HepG2 (cell line): ENCODE results near the gene MTHFD1L. TPM values are rescaled to one million over a fixed set of nuclear protein-coding genes. Genes with fewer than 3 reads are reported as not detected.

ENCODE experiments used
- AGO1 ChIP-seq: fragments of 200-400 bp; formaldehyde crosslinking; IDR thresholded peaks from 2 replicates; pipeline ENCODE4 v1.6.1; 2017; ENCODE audit warnings: mild to moderate bottlenecking, low read depth, low read length, moderate library complexity; ENCODE audit not compliant: poor library complexity, severe bottlenecking
- AGO2 ChIP-seq: fragments of 200-400 bp; formaldehyde crosslinking; optimal IDR thresholded peaks from 2 replicates; pipeline ENCODE3; 2017; ENCODE audit warnings: mild to moderate bottlenecking, low read depth, low read length, moderate library complexity
- CCDC6 ChIP-seq: sonication (generic); formaldehyde crosslinking; IDR thresholded peaks from 2 replicates; pipeline ENCODE4 v1.8.1; 2022; ENCODE audit warnings: mild to moderate bottlenecking, missing genetic modification reagents, moderate library complexity
- FOXM1 ChIP-seq: sonication (generic); formaldehyde crosslinking; IDR thresholded peaks from 2 replicates; pipeline ENCODE4 v1.5.0; 2020; ENCODE audit warnings: missing genetic modification reagents
- GPN1 ChIP-seq: sonication (generic); formaldehyde crosslinking; IDR thresholded peaks from 2 replicates; pipeline ENCODE4 v1.5.1; 2020; ENCODE audit warnings: missing genetic modification reagents, borderline replicate concordance
- MTA3 ChIP-seq: sonication (generic); formaldehyde crosslinking; IDR thresholded peaks from 2 replicates; pipeline ENCODE4 v1.4.0; 2020; ENCODE audit warnings: missing genetic modification reagents
- NFATC3 ChIP-seq: sonication (generic); formaldehyde crosslinking; IDR thresholded peaks from 2 replicates; pipeline ENCODE4 v1.5.1; 2020; ENCODE audit warnings: mild to moderate bottlenecking, missing genetic modification reagents
- NFRKB ChIP-seq: fragments of 450-650 bp; IDR thresholded peaks from 2 replicates; pipeline ENCODE4 v1.6.1; 2017
- PAWR ChIP-seq: sonication (generic); formaldehyde crosslinking; IDR thresholded peaks from 2 replicates; pipeline ENCODE4 v1.4.0; 2020; ENCODE audit warnings: missing genetic modification reagents, mild to moderate bottlenecking, borderline replicate concordance
- RFXAP ChIP-seq: sonication (generic); formaldehyde crosslinking; IDR thresholded peaks from 2 replicates; pipeline ENCODE4 v1.4.0; 2020; ENCODE audit warnings: missing genetic modification reagents, borderline replicate concordance
- SMAD3 ChIP-seq: sonication (generic); formaldehyde crosslinking; IDR thresholded peaks from 2 replicates; pipeline ENCODE4 v1.4.0; 2020; ENCODE audit warnings: missing genetic modification reagents
- TP53 ChIP-seq: sonication (generic); formaldehyde crosslinking; conservative IDR thresholded peaks from 2 replicates; pipeline ENCODE4 v1.4.0; 2020; ENCODE audit warnings: missing genetic modification reagents
- ZBTB42 ChIP-seq: sonication (generic); formaldehyde crosslinking; IDR thresholded peaks from 2 replicates; pipeline ENCODE4 v1.5.0; 2020; ENCODE audit warnings: mild to moderate bottlenecking, missing genetic modification reagents
- ZFY ChIP-seq: sonication (generic); formaldehyde crosslinking; IDR thresholded peaks from 2 replicates; pipeline ENCODE4 v1.4.0; 2020; ENCODE audit warnings: missing genetic modification reagents
- ZNF33B ChIP-seq: sonication (generic); formaldehyde crosslinking; IDR thresholded peaks from 2 replicates; pipeline ENCODE4 v1.5.1; 2020; ENCODE audit warnings: mild to moderate bottlenecking, missing genetic modification reagents
- ZNF34 ChIP-seq: sonication (generic); formaldehyde crosslinking; IDR thresholded peaks from 2 replicates; pipeline ENCODE4 v1.4.0; 2020; ENCODE audit warnings: mild to moderate bottlenecking, missing genetic modification reagents, borderline replicate concordance
- ZNF468 ChIP-seq: sonication (generic); formaldehyde crosslinking; IDR thresholded peaks from 2 replicates; pipeline ENCODE4 v1.8.0; 2022; ENCODE audit warnings: mild to moderate bottlenecking, moderate library complexity, missing genetic modification reagents
- ZNF501 ChIP-seq: sonication (generic); formaldehyde crosslinking; IDR thresholded peaks from 2 replicates; pipeline ENCODE4 v1.5.1; 2020; ENCODE audit warnings: mild to moderate bottlenecking, moderate library complexity, missing genetic modification reagents
- ZNF547 ChIP-seq: sonication (generic); formaldehyde crosslinking; IDR thresholded peaks from 2 replicates; pipeline ENCODE4 v1.5.1; 2020; ENCODE audit warnings: mild to moderate bottlenecking, missing genetic modification reagents
- ZNF746 ChIP-seq: sonication (generic); formaldehyde crosslinking; IDR thresholded peaks from 2 replicates; pipeline ENCODE4 v1.8.0; 2022; ENCODE audit warnings: mild to moderate bottlenecking, missing genetic modification reagents
- ZZZ3 ChIP-seq: sonication (generic); formaldehyde crosslinking; IDR thresholded peaks from 2 replicates; pipeline ENCODE4 v1.4.0; 2020; ENCODE audit warnings: missing genetic modification reagents, mild to moderate bottlenecking, borderline replicate concordance
- polyA plus RNA-seq, 8 experiments: library from polyadenylated mRNA; depleted of rRNA in 3 of 8; stranded (reverse) in 7 of 8; unstranded in 1 of 8; fragments of >200 nt; fragmentation: Illumina TruSeq in 4 of 8; extraction: Trizol in 4 of 8; gene quantifications; 2 replicates each; pipeline versions ENCODE4 v1.2.1 to v1.2.3, GENCODE V29; 2011 to 2016; ENCODE audit warnings: low read depth in 4 of 8, missing spikeins in 1 of 8, mixed read lengths in 1 of 8; ENCODE audit not compliant: insufficient read depth in 1 of 8
- total RNA-seq, 5 experiments: library from RNA; depleted of rRNA; stranded (reverse); fragments of >200 nt; fragmentation: Illumina TruSeq; extraction: Trizol; gene quantifications; 2 replicates each; pipeline ENCODE4 v1.2.3, GENCODE V29; 2016; ENCODE audit warnings: low read depth in 1 of 5
- TF ChIP-seq, protein P1 (sequence below): IDR thresholded peaks from 2 replicates; pipeline ENCODE4 v1.6.1; 2012; ENCODE audit warnings: low read depth, low read length, improper control_type of control experiment
- TF ChIP-seq, protein P2 (sequence below), 2 experiments: sonication (generic) in 1 of 2; formaldehyde crosslinking in 1 of 2; IDR thresholded peaks; 2 replicates each; pipeline versions ENCODE4 v1.5.1 to v1.6.1; 2011 to 2020; ENCODE audit warnings: borderline replicate concordance in 1 of 2, low read depth in 1 of 2, low read length in 1 of 2, mild to moderate bottlenecking in 1 of 2, missing genetic modification reagents in 1 of 2, moderate library complexity in 1 of 2
- TF ChIP-seq, protein P3 (sequence below): IDR thresholded peaks from 2 replicates; pipeline ENCODE4 v1.6.1; 2016; ENCODE audit warnings: low read depth, borderline replicate concordance
- TF ChIP-seq, protein P4 (sequence below): fragments of 450-650 bp; IDR thresholded peaks from 2 replicates; pipeline ENCODE4 v1.6.1; 2016

The MTHFD1L gene
- total and polyA plus RNA-seq, 2 of the 13 experiments (the other 11 are each of a cell fraction or from before 2014, with no cell fraction given), result 24.0 to 39.6 TPM

DNA sequence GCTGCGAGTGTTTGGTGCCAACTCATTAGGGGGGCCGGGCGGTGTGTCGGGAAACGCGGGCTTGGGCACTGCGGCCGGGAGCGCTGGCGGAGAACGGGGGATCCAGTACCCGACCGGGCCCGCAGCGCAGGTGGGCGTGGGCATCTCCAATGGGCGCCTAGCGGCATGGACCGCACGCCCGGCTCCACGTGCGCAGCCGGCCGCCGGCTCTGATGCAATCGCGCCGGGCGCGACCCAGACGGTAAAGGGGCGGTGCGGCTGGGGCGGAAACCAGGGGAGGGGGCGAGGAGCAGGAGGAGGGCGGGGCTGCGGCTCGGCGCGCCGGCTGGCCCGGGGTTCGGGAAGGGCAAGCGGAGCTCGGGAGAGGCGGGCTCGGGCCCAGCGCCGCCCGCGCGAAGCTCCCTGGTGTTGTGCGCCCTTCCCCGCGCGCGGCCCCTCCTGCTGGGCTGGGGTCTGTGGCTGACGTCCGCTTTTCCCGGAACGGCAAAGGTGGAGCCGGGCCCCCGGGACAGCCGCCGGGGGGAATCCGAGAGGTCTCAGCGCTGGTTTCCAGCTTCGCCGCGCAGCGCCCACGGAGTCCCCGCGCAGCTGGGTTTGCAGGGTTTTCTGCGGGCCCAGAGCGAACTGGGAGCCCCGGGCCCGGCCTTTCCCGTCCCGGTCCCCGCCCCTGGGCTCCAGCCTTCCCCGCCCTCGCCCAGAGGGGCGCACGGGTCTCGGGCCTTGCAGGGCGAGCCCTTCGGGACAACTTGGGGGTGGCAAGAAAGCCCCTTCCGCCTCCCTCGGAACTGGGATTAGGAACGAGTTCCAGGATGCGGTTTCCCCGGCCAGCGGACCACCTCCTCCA, 867 bp downstream of the MTHFD1L start (continued):
- TF ChIP-seq TP53 (CRISPR knock-in tag), result no peak
- peak; percentile 81 for TF ChIP-seq ZFY (CRISPR knock-in tag)
- TF ChIP-seq ZBTB42, result peak; percentile 32; the same call in 1 of the 2 replicates
- no peak for TF ChIP-seq NFATC3 (CRISPR knock-in tag)
- TF ChIP-seq ZNF34, result peak; percentile 97
- TF ChIP-seq PAWR (CRISPR knock-in tag), result no peak
- TF ChIP-seq MTA3, result no peak
- peak; percentile 67; the same call in 1 of the 2 replicates for TF ChIP-seq SMAD3 (CRISPR knock-in tag)
- peak; percentile 45 for TF ChIP-seq AGO1
- TF ChIP-seq, protein P1, sequence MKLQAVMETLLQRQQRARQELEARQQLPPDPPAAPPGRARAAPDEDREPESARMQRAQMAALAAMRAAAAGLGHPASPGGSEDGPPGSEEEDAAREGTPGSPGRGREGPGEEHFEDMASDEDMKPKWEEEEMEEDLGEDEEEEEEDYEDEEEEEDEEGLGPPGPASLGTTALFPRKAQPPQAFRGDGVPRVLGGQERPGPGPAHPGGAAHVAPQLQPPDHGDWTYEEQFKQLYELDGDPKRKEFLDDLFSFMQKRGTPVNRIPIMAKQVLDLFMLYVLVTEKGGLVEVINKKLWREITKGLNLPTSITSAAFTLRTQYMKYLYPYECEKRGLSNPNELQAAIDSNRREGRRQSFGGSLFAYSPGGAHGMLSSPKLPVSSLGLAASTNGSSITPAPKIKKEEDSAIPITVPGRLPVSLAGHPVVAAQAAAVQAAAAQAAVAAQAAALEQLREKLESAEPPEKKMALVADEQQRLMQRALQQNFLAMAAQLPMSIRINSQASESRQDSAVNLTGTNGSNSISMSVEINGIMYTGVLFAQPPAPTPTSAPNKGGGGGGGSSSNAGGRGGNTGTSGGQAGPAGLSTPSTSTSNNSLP, result no peak
- TF ChIP-seq AGO2, result peak; percentile 76
- TF ChIP-seq ZNF468 (CRISPR knock-in tag), result peak; percentile 98; the same call in 1 of the 2 replicates
- peak; percentile 71 for TF ChIP-seq ZNF33B
- TF ChIP-seq NFRKB, result no peak
- TF ChIP-seq ZNF746 (CRISPR knock-in tag), result peak; percentile 88
- no peak for TF ChIP-seq FOXM1
- peak; percentile 21; the same call in 1 of the 2 replicates for TF ChIP-seq ZZZ3 (CRISPR knock-in tag)
- peak; percentile 94 for TF ChIP-seq ZNF547 (CRISPR knock-in tag)
- TF ChIP-seq, protein P2, sequence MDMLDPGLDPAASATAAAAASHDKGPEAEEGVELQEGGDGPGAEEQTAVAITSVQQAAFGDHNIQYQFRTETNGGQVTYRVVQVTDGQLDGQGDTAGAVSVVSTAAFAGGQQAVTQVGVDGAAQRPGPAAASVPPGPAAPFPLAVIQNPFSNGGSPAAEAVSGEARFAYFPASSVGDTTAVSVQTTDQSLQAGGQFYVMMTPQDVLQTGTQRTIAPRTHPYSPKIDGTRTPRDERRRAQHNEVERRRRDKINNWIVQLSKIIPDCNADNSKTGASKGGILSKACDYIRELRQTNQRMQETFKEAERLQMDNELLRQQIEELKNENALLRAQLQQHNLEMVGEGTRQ (IDR thresholded peaks at IDR 0.05; ENCODE audit: low read depth, low read length), result no peak
- TF ChIP-seq, protein P2 (CRISPR knock-in tag; IDR thresholded peaks at IDR 0.05; ENCODE audit: borderline replicate concordance), result no peak
- TF ChIP-seq, protein P3, sequence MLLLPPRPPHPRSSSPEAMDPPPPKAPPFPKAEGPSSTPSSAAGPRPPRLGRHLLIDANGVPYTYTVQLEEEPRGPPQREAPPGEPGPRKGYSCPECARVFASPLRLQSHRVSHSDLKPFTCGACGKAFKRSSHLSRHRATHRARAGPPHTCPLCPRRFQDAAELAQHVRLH (CRISPR knock-in tag), result 0 out of 2 replicates have a peak, but pooled peaks have one; percentile 55
- peak; percentile 83; the same call in 1 of the 2 replicates for TF ChIP-seq ZNF501 (CRISPR knock-in tag)
- peak; percentile 99 for TF ChIP-seq CCDC6 (CRISPR knock-in tag)
- TF ChIP-seq GPN1 (CRISPR knock-in tag), result no peak
- TF ChIP-seq, protein P4, sequence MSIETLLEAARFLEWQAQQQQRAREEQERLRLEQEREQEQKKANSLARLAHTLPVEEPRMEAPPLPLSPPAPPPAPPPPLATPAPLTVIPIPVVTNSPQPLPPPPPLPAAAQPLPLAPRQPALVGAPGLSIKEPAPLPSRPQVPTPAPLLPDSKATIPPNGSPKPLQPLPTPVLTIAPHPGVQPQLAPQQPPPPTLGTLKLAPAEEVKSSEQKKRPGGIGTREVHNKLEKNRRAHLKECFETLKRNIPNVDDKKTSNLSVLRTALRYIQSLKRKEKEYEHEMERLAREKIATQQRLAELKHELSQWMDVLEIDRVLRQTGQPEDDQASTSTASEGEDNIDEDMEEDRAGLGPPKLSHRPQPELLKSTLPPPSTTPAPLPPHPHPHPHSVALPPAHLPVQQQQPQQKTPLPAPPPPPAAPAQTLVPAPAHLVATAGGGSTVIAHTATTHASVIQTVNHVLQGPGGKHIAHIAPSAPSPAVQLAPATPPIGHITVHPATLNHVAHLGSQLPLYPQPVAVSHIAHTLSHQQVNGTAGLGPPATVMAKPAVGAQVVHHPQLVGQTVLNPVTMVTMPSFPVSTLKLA, result peak; percentile 95
- peak; percentile 82 for TF ChIP-seq RFXAP
